VCaP (cell line): ENCODE data around the gene CTNNBL1.

Source experiments
- H3K27ac ChIP-seq: fragments of 450-650 bp; 2 replicates; pipeline ENCODE4 v1.5.1; 2017
- CTCF ChIP-seq: fragments of 450-650 bp; conservative IDR thresholded peaks from 2 replicates; pipeline ENCODE4 v1.5.1; 2017; ENCODE audit warnings: mild to moderate bottlenecking, moderate library complexity

CTNNBL1 gene

DNA sequence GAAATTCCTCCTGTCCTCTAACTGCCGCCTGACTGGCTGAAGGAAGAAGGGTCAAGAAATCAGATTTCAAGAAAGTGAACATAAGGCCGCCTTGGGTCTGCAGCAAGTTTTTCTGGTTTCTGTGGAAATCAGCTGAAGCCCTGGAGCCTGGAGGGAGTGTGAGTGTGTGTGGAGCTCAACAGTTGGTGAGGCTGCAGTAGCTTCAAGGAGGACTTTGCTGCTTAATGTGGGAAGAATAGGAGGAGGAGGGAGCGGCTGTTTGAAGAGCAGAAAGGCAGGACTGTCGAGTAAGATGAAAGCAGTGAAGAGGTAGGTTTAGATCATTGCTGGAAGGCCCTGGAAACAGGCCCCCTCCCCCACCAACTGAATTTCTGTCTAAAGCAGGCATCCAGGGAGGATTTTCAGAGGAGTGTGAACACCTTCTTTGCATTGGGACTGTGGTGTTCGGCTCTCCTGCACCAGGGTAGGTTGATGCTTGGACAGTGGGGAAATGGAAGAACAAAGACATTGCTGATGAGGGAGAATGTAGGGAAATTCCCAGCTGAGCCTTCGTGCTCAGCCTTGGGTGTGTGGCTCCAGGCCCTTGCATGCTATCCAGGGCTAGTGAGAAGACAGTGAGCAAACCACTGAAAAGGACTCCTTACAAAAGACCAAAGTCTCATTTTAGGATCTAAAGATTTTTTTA lies 129.6 kb downstream of the CTNNBL1 start:
- TF ChIP-seq CTCF, result no peak
- peak overlapping the region; percentile 25 for H3K27ac ChIP-seq

- TF ChIP-seq CTCF, result no peak
- H3K27ac ChIP-seq, result no peak overlapping the region
These were observed 133.8 kb downstream of the CTNNBL1 start for GRCh38 chr20:37827605-37828004.

DNA sequence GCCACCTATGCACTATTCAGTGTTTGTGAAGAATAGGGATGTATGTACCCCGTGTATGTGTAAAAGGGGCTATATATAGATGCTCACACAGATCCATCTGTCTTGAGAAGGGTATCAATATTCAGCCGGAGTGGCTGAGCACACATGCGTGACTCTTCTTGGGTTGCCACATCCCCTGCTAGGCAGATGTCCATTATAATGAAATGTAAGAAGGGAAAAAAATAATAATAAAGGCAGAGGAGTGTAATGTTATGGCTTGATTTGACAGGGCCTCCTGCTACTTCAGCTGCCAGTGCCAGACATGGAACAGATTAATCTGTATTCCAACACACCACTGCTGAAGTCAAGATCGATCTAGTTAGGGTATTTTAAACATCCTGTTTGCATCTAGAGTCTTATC lies 134.9 kb downstream of the CTNNBL1 start:
- TF ChIP-seq CTCF, result no peak
- H3K27ac ChIP-seq, result no peak overlapping the region

GRCh38 chr20:37829128-37829527 lies 135.3 kb downstream of the CTNNBL1 start:
- no peak for TF ChIP-seq CTCF
- no peak overlapping the region for H3K27ac ChIP-seq

DNA sequence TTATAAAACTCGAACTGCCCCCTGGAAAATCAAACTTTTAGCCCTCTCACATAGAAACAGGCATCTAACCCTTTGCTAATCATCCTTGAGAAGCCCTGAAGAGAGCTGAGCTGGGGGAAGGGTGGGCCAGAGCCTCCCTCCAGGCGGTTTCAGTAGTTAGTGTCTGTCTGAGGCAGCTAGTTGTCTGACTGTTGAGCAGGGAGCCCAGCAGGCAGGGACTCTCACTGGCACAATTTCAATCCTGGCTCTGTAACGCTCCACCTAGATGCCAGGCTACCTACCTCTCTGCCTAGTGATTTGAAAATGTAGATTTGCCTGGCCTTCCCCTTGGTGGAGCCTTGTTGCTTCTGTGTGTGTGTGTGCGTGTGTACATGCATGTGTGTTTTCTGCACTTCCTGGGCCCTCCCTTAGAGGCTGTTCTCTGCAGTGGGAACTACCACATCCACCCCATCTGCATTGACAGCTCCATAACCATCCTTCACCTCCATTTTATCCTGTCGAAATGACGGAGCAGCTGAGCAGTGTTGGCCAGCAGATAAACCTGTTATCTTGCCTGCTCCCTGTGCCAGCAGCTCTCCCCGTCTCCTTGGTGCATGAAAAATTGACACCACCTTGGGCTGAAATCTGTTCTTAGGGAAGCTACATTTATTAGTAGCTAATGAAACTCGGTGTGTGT lies 139.5 kb downstream of the CTNNBL1 start:
- TF ChIP-seq CTCF, result no peak
- no peak overlapping the region for H3K27ac ChIP-seq

DNA sequence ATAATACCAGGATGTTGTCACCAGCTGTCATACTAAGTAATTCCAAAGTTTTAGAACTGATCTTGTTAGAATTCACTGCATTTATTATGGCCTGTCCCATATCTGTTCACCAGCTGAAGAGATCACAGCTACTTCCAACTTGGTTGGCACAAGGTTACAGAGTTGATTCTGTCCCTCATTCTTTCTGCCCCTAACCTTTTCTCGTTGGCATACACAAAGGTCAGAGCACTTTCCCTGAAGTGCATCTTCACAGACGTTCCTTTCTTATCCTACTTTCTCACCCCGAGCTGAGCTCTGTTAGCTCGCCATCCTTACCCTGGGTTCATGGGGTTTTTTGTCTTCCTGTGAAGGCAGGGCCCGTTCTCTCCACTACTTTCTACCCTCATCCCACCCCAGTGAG lies 143.1 kb downstream of the CTNNBL1 start:
- H3K27ac ChIP-seq, result peak overlapping the region; percentile 90
- no peak for TF ChIP-seq CTCF

DNA sequence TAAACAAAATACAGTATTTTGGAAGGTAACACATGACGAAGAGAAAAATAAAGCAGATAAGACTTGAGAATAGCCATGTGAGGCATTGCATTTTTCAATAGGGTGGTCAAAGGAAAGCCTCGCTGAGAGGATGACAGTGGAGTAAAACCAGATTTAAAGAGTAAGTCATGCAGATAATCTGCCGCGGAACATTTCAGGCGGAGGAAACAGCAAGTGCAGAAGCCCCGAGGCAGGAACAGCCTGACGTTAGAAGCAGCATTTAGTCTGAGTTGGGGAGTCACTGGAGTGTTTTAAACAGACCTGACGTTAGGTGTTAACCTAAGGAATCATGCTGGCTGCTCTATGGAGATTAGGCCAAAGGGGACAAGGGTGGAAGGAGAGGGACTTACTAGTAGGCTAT lies 144.1 kb downstream of the CTNNBL1 start:
- no peak for TF ChIP-seq CTCF
- H3K27ac ChIP-seq, result peak overlapping the region; percentile 90
